ENCODE data around the gene BCR. TPM values are rescaled to one million over a fixed set of nuclear protein-coding genes. Genes with fewer than 3 reads are reported as not detected.

The BCR gene
- total and polyA plus RNA-seq, 2 of the 13 experiments (the other 11 are each of a cell fraction or from before 2014, with no cell fraction given): 19.9 to 33.6 TPM

GRCh38 chr22:23157560-23158515 lies 22.5 kb upstream of the BCR start (continued):
- no peak; the same call in 1 of the 2 replicates for TF ChIP-seq BORCS8-MEF2B (CRISPR knock-in tag; IDR thresholded peaks at IDR 0.05)
- no peak for TF ChIP-seq ZBTB3 (CRISPR knock-in tag; IDR thresholded peaks at IDR 0.05; ENCODE audit: borderline replicate concordance, low read depth)
- TF ChIP-seq, protein P1, sequence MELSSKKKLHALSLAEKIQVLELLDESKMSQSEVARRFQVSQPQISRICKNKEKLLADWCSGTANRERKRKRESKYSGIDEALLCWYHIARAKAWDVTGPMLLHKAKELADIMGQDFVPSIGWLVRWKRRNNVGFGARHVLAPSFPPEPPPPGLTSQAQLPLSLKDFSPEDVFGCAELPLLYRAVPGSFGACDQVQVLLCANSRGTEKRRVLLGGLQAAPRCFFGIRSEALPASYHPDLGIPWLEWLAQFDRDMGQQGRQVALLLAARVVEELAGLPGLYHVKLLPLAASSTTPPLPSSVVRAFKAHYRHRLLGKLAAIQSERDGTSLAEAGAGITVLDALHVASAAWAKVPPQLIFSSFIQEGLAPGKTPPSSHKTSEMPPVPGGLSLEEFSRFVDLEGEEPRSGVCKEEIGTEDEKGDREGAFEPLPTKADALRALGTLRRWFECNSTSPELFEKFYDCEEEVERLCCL (CRISPR knock-in tag; IDR thresholded peaks at IDR 0.05; ENCODE audit: borderline replicate concordance): no peak
- TF ChIP-seq, protein P2, sequence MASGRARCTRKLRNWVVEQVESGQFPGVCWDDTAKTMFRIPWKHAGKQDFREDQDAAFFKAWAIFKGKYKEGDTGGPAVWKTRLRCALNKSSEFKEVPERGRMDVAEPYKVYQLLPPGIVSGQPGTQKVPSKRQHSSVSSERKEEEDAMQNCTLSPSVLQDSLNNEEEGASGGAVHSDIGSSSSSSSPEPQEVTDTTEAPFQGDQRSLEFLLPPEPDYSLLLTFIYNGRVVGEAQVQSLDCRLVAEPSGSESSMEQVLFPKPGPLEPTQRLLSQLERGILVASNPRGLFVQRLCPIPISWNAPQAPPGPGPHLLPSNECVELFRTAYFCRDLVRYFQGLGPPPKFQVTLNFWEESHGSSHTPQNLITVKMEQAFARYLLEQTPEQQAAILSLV (CRISPR knock-in tag; IDR thresholded peaks at IDR 0.05; ENCODE audit: borderline replicate concordance): 0 out of 2 replicates have a peak, but pooled peaks have one; percentile 53
- TF ChIP-seq ZIK1 (CRISPR knock-in tag; IDR thresholded peaks at IDR 0.05; ENCODE audit: borderline replicate concordance, low read depth): no peak
- no peak for TF ChIP-seq SIN3A (IDR thresholded peaks at IDR 0.05; ENCODE audit: borderline replicate concordance, low read depth, low read length)
- TF ChIP-seq, protein P3, sequence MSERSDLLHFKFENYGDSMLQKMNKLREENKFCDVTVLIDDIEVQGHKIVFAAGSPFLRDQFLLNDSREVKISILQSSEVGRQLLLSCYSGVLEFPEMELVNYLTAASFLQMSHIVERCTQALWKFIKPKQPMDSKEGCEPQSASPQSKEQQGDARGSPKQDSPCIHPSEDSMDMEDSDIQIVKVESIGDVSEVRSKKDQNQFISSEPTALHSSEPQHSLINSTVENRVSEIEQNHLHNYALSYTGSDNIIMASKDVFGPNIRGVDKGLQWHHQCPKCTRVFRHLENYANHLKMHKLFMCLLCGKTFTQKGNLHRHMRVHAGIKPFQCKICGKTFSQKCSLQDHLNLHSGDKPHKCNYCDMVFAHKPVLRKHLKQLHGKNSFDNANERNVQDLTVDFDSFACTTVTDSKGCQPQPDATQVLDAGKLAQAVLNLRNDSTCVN (CRISPR knock-in tag; IDR thresholded peaks at IDR 0.05; ENCODE audit: borderline replicate concordance): no peak
- no peak for TF ChIP-seq ZNF776 (CRISPR knock-in tag; IDR thresholded peaks at IDR 0.05)
- TF ChIP-seq ZNF34 (CRISPR knock-in tag; IDR thresholded peaks at IDR 0.05; ENCODE audit: borderline replicate concordance): no peak
- peak; percentile 38; the same call in 1 of the 2 replicates for TF ChIP-seq ADNP (CRISPR knock-in tag; IDR thresholded peaks at IDR 0.05)
- TF ChIP-seq POLR2AphosphoS2 (IDR thresholded peaks at IDR 0.05; ENCODE audit: low read depth, low read length): no peak
- TF ChIP-seq NRL (CRISPR knock-in tag; IDR thresholded peaks at IDR 0.05; ENCODE audit: borderline replicate concordance): no peak
- peak; percentile 67 for TF ChIP-seq PATZ1 (CRISPR knock-in tag; IDR thresholded peaks at IDR 0.05)
- TF ChIP-seq MEIS1 (CRISPR knock-in tag; IDR thresholded peaks at IDR 0.05; ENCODE audit: borderline replicate concordance): no peak
- peak; percentile 51 for TF ChIP-seq TEAD3 (CRISPR knock-in tag; optimal IDR thresholded peaks at IDR 0.05; ENCODE audit: borderline replicate concordance)
- TF ChIP-seq ZNF746 (CRISPR knock-in tag; IDR thresholded peaks at IDR 0.05): no peak
- no peak for TF ChIP-seq FOXO1 (CRISPR knock-in tag; IDR thresholded peaks at IDR 0.05)
- TF ChIP-seq HNF1B (CRISPR knock-in tag; IDR thresholded peaks at IDR 0.05): no peak
- TF ChIP-seq ZNF296 (CRISPR knock-in tag; conservative IDR thresholded peaks at IDR 0.05): peak; percentile 83
- no peak for TF ChIP-seq POLR2AphosphoS5 (IDR thresholded peaks at IDR 0.05; ENCODE audit: low read depth, low read length)
- no peak for TF ChIP-seq PAX8 (CRISPR knock-in tag; IDR thresholded peaks at IDR 0.05; ENCODE audit: borderline replicate concordance)
